Panc1 (cell line): ENCODE measurements around the gene HERC6. TPM values are rescaled to one million over a fixed set of nuclear protein-coding genes. Genes with fewer than 3 reads are reported as not detected.

Experiments used
- ATAC-seq: fragments of 200-7000 bp; cut with Tn5 transposase; 2 replicates; pipeline ENCODE4 v1.9.1; 2020; ENCODE audit warnings: mild to moderate bottlenecking, moderate library complexity
- BruUV-seq: library from RNA; stranded (reverse); fragments of 400-500 nt; replicated peaks from 2 replicates; lab custom pipeline; 2021; lab: Mats Ljungman, UMichigan
- CTCF ChIA-PET: fragments of 300-600 bp; sonication (Branson Sonifier 250); formaldehyde crosslinking; loops from one replicate; lab custom pipeline; 2022; ENCODE audit warnings: antibody characterized with exemption; lab: Charles Lee
- POLR2A ChIA-PET: fragments of 300-600 bp; sonication (Branson Sonifier 250); formaldehyde crosslinking; loops from one replicate; lab custom pipeline; 2022; ENCODE audit warnings: antibody characterized with exemption; lab: Charles Lee
- DNase-seq: peaks from one replicate; pipeline ENCODE4 v3.0.0-alpha.2; 2010; ENCODE audit warnings: low read depth, low spot score
- H3K27ac ChIP-seq: 2 replicates; pipeline ENCODE4 v1.5.1; 2011; ENCODE audit warnings: mild to moderate bottlenecking, low read length, inconsistent platforms
- H3K27me3 ChIP-seq: fragments of 200-500 bp; sonication (Bioruptor generic); 2 replicates; pipeline ENCODE4 v1.6.0; 2014; ENCODE audit warnings: low read length, inconsistent platforms; ENCODE audit not compliant: control insufficient read depth, insufficient read depth
- H3K36me3 ChIP-seq: fragments of 200-500 bp; sonication (Bioruptor generic); 2 replicates; pipeline ENCODE4 v1.5.1; 2014; ENCODE audit warnings: inconsistent platforms, mild to moderate bottlenecking, low read length, moderate library complexity; ENCODE audit not compliant: control insufficient read depth, insufficient read depth
- H3K4me1 ChIP-seq: 2 replicates; pipeline ENCODE4 v1.5.1; 2011; ENCODE audit warnings: inconsistent platforms, mild to moderate bottlenecking, low read length, moderate library complexity; ENCODE audit not compliant: control insufficient read depth, insufficient read depth
- H3K4me3 ChIP-seq, 2 experiments: 2 replicates each; pipeline ENCODE4 v1.5.1; 2011 to 2012; ENCODE audit warnings: low read depth in 2 of 2, low read length in 2 of 2, mild to moderate bottlenecking in 2 of 2, inconsistent platforms in 1 of 2, moderate library complexity in 1 of 2
- H3K9me3 ChIP-seq: fragments of 200-500 bp; sonication (Bioruptor generic); 2 replicates; pipeline ENCODE4 v1.5.1; 2014; ENCODE audit warnings: low read depth, mild to moderate bottlenecking, inconsistent platforms, low read length, moderate library complexity; ENCODE audit not compliant: control insufficient read depth, insufficient read depth
- POLR2AphosphoS5 ChIP-seq: IDR thresholded peaks from 2 replicates; pipeline ENCODE4 v1.6.1; 2012; ENCODE audit warnings: mild to moderate bottlenecking, low read depth, low read length, moderate library complexity
- SIN3A ChIP-seq: IDR thresholded peaks from 2 replicates; pipeline ENCODE4 v1.6.1; 2012; ENCODE audit warnings: low read depth, mild to moderate bottlenecking, low read length, moderate library complexity, borderline replicate concordance; ENCODE audit not compliant: insufficient read depth
- TCF7L2 ChIP-seq: IDR thresholded peaks from 2 replicates; pipeline ENCODE4 v1.6.1; 2011; ENCODE audit warnings: mild to moderate bottlenecking, low read depth, low read length, inconsistent platforms
- in situ Hi-C: cut with HindIII; loops from 2 replicates; pipeline ENCODE4 v1.10.0; 2016; ENCODE audit warnings: low sequenced_read_pairs, low pct_unique_long_range_greater_than_20kb
- intact Hi-C: fragments of 100-400 bp; cut with micrococcal nuclease; formaldehyde crosslinking; loops from one replicate; pipeline ENCODE4 v1.10.0; 2022; ENCODE audit not compliant: unreplicated experiment
- total RNA-seq: library from RNA; stranded (reverse); gene quantifications from one replicate; pipeline ENCODE4 v1.2.1, GENCODE V29; 2021; ENCODE audit not compliant: unreplicated experiment
- TF ChIP-seq, protein P1 (sequence below): fragments of 450-650 bp; IDR thresholded peaks from 2 replicates; pipeline ENCODE4 v1.5.1; 2017; ENCODE audit warnings: mild to moderate bottlenecking
- TF ChIP-seq, protein P2 (sequence below), 2 experiments: IDR thresholded peaks; 2 replicates each; pipeline ENCODE4 v1.6.1; 2011 to 2012; ENCODE audit warnings: low read depth in 2 of 2, control low read depth in 1 of 2, low read length in 1 of 2, mild to moderate bottlenecking in 1 of 2, moderate library complexity in 1 of 2; ENCODE audit not compliant: insufficient read depth in 1 of 2

The HERC6 gene
- total RNA-seq, 1 experiment from 2014 or later = 1.2 TPM

DNA sequence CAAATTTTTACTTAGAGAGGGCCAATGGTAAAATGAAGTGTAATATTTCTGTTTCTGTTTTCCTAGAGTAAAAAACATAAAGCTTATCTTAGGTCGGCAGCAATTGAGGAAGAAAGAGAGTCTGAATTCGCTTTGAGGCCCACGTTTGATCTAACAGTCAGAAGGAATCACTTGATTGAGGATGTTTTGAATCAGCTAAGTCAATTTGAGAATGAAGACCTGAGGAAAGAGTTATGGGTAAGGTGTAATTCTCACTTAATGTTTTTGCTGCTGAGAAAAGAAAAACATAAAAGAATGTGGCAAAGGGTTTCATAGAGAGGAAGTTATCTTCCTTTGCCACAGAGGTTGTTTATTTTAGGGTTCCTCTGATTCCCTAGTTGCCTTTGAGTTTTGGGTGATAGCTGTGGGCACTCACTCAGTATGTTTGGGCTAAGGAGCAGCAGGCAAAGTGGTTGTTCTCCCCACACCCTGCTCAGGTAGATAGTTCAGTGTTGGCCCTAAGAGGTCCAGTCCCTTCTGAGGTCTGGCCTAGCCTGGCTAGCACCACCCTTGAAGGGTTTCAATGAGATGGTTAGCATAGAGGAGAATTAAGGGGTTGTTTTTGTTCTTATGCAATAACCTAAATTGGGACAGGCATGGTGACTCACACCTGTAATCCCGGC lies 110.6 kb downstream of the HERC6 start:
- no peak for DNase-seq
- Histone ChIP-seq H3K4me3 (no peak overlapping the region), H3K4me1 (no peaks in the 10 kb centered on the region), H3K9me3 (no peaks in the 10 kb centered on the region), H3K36me3 (no peaks in the 10 kb centered on the region), H3K27me3 (no peaks in the 10 kb centered on the region), H3K27ac (no peak overlapping the region)
- ATAC-seq = no peak
- ChIA-PET POLR2A (no interaction called here), CTCF (no interaction called here)
- intact Hi-C loops = no loop called here
- TF ChIP-seq, protein P1, sequence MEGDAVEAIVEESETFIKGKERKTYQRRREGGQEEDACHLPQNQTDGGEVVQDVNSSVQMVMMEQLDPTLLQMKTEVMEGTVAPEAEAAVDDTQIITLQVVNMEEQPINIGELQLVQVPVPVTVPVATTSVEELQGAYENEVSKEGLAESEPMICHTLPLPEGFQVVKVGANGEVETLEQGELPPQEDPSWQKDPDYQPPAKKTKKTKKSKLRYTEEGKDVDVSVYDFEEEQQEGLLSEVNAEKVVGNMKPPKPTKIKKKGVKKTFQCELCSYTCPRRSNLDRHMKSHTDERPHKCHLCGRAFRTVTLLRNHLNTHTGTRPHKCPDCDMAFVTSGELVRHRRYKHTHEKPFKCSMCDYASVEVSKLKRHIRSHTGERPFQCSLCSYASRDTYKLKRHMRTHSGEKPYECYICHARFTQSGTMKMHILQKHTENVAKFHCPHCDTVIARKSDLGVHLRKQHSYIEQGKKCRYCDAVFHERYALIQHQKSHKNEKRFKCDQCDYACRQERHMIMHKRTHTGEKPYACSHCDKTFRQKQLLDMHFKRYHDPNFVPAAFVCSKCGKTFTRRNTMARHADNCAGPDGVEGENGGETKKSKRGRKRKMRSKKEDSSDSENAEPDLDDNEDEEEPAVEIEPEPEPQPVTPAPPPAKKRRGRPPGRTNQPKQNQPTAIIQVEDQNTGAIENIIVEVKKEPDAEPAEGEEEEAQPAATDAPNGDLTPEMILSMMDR = no peak
- TF ChIP-seq, protein P2, sequence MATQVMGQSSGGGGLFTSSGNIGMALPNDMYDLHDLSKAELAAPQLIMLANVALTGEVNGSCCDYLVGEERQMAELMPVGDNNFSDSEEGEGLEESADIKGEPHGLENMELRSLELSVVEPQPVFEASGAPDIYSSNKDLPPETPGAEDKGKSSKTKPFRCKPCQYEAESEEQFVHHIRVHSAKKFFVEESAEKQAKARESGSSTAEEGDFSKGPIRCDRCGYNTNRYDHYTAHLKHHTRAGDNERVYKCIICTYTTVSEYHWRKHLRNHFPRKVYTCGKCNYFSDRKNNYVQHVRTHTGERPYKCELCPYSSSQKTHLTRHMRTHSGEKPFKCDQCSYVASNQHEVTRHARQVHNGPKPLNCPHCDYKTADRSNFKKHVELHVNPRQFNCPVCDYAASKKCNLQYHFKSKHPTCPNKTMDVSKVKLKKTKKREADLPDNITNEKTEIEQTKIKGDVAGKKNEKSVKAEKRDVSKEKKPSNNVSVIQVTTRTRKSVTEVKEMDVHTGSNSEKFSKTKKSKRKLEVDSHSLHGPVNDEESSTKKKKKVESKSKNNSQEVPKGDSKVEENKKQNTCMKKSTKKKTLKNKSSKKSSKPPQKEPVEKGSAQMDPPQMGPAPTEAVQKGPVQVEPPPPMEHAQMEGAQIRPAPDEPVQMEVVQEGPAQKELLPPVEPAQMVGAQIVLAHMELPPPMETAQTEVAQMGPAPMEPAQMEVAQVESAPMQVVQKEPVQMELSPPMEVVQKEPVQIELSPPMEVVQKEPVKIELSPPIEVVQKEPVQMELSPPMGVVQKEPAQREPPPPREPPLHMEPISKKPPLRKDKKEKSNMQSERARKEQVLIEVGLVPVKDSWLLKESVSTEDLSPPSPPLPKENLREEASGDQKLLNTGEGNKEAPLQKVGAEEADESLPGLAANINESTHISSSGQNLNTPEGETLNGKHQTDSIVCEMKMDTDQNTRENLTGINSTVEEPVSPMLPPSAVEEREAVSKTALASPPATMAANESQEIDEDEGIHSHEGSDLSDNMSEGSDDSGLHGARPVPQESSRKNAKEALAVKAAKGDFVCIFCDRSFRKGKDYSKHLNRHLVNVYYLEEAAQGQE (IDR thresholded peaks at IDR 0.05; ENCODE audit: insufficient read depth in 1 of 2, low read depth in 2 of 2, low read length in 1 of 2) = no peak
- no peak for TF ChIP-seq TCF7L2
- TF ChIP-seq SIN3A = no peak
- no peak for TF ChIP-seq POLR2AphosphoS5
- in situ Hi-C loops = no loop called here
- BruUV-seq = no TSS peak

Other genes with a start within 250 kb of the HERC6 start
- gene ABCG2, start 220.2 kb upstream of the HERC6 start, total RNA-seq = 63.3 TPM
- 2.1 TPM for gene PPM1K, start 94.3 kb upstream of the HERC6 start, total RNA-seq
- gene HERC5, start 78.3 kb downstream of the HERC6 start, total RNA-seq = 6.7 TPM
- 37.6 TPM for gene PYURF, start 144.9 kb downstream of the HERC6 start, total RNA-seq
- gene HERC3, start 213.6 kb downstream of the HERC6 start, total RNA-seq = 1.1 TPM